GM12874 (cell line): ENCODE data around the gene RCN1.

Experiments
- CTCF ChIP-seq: IDR thresholded peaks from 2 replicates; pipeline ENCODE4 v1.5.1; 2011; ENCODE audit warnings: low read depth, mild to moderate bottlenecking, control low read depth, low read length, moderate library complexity; ENCODE audit not compliant: insufficient read depth

The RCN1 gene

GRCh38 chr11:32108576-32108975 is 17.7 kb downstream of the RCN1 start:
- no peak for TF ChIP-seq CTCF

DNA sequence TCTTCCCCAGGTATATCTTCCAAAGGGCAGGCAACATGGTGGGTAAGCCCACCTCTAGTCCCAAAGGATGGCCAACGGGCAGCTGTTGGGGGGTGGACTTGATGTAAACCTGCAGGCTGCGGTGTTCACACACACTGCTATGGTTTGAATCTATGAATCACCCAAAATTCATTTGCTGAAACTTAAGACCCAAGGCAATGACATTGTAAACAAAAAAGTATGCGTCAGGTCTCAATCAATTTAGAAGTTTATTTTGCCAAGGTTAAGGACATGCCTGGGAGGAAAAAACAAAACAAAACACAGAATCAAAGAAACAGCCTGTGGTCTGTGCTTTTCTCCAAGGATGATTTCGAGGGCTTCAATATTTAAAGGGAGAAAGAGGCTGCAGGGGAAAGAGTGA is 18.3 kb downstream of the RCN1 start:
- no peak for TF ChIP-seq CTCF

- TF ChIP-seq CTCF: no peak
Observed at GRCh38 chr11:32109592-32109991, 18.7 kb downstream of the RCN1 start.

DNA sequence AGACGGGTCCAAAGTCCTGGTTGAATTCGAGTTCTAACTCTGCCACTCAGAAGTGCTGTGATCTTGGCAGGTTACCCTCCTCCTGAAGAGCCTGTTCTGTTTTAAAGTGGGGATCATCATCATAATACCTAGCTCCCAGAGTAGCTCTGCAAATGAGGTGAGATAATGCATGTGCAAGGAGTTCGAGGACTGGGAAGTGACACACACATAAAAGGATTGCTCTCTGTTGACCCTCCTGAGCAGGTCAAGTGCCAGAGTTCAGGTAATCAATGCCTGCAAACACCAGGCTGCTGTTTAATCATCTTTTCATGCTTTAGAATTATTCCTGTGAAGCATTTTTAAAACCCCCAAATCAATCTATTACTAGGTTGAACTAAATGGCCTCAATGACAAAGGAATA is 19.9 kb downstream of the RCN1 start:
- no peak for TF ChIP-seq CTCF

- no peak for TF ChIP-seq CTCF
Observed at GRCh38 chr11:32113200-32113919, 22.5 kb downstream of the RCN1 start.

DNA sequence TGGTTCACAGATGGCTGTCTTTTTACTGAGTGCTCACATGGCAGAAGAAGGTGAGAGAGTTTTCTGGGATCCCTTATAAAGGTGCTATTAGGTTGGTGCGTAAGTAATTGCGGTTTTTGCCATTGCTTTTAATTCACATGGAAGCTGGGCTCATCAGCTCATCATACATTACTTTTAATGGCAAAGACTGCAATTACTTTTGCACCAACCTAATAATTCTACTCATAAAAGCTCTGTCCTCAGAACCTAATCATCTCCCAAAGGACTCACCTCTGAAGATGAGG is 23.0 kb downstream of the RCN1 start:
- TF ChIP-seq CTCF: no peak

- no peak for TF ChIP-seq CTCF
Observed at GRCh38 chr11:32115446-32115845, 24.6 kb downstream of the RCN1 start.
